ENCODE measurements around the gene IPO4. TPM values are rescaled to one million over a fixed set of nuclear protein-coding genes. Genes with fewer than 3 reads are reported as not detected.
A peak's percentile ranks its signal among the peaks of the same experiment; 100 is the strongest.

The IPO4 gene
- total and polyA plus RNA-seq, 10 of the 15 experiments (the other 5 are each of a cell fraction or from before 2014, with no cell fraction given), result 7.8 to 139 (median 37.6) TPM

- TF ChIP-seq, protein P1, sequence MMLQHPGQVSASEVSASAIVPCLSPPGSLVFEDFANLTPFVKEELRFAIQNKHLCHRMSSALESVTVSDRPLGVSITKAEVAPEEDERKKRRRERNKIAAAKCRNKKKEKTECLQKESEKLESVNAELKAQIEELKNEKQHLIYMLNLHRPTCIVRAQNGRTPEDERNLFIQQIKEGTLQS (IDR thresholded peaks at IDR 0.05; ENCODE audit: borderline replicate concordance, extremely low read depth, low read depth, low read length), result no peak
- no peak for TF ChIP-seq KLF5 (IDR thresholded peaks at IDR 0.05; ENCODE audit: partially characterized antibody)
- TF ChIP-seq TCF7 (IDR thresholded peaks at IDR 0.05; ENCODE audit: borderline replicate concordance), result no peak
- TF ChIP-seq ZBTB4 (CRISPR knock-in tag; IDR thresholded peaks at IDR 0.05), result no peak
- TF ChIP-seq, protein P2, sequence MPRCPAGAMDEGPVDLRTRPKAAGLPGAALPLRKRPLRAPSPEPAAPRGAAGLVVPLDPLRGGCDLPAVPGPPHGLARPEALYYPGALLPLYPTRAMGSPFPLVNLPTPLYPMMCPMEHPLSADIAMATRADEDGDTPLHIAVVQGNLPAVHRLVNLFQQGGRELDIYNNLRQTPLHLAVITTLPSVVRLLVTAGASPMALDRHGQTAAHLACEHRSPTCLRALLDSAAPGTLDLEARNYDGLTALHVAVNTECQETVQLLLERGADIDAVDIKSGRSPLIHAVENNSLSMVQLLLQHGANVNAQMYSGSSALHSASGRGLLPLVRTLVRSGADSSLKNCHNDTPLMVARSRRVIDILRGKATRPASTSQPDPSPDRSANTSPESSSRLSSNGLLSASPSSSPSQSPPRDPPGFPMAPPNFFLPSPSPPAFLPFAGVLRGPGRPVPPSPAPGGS (IDR thresholded peaks at IDR 0.05; ENCODE audit: borderline replicate concordance, insufficient read depth, low read depth, low read length, poor library complexity, severe bottlenecking), result no peak
- no peak for TF ChIP-seq HDAC2 (IDR thresholded peaks at IDR 0.05)
- no peak for TF ChIP-seq ZZZ3 (IDR thresholded peaks at IDR 0.05; ENCODE audit: control insufficient read depth, insufficient read length, low read depth)
- no peak for TF ChIP-seq WRNIP1 (IDR thresholded peaks at IDR 0.05; ENCODE audit: borderline replicate concordance, low read depth, low read length)
- 0 out of 2 replicates have a peak, but pooled peaks have one; percentile 28 for TF ChIP-seq NRF1 (conservative IDR thresholded peaks at IDR 0.05; ENCODE audit: low read depth, low read length)
- TF ChIP-seq RAD21 (IDR thresholded peaks at IDR 0.05; ENCODE audit: insufficient read depth, low read depth, low read length), result no peak
- TF ChIP-seq KDM1A (IDR thresholded peaks at IDR 0.05; ENCODE audit: borderline replicate concordance), result no peak
- no peak for TF ChIP-seq RFX5 (IDR thresholded peaks at IDR 0.05; ENCODE audit: low read depth, low read length)
- TF ChIP-seq CEBPB (IDR thresholded peaks at IDR 0.05; ENCODE audit: borderline replicate concordance in 1 of 2, low read depth in 2 of 2, low read length in 2 of 2), result no peak
- TF ChIP-seq ATF7 (IDR thresholded peaks at IDR 0.05; ENCODE audit: low read depth), result no peak
- no peak for TF ChIP-seq JUND (IDR thresholded peaks at IDR 0.05; ENCODE audit: low read depth, low read length)
- 0 out of 2 replicates have a peak, but pooled peaks have one; percentile 17 for TF ChIP-seq HCFC1 (IDR thresholded peaks at IDR 0.05; ENCODE audit: low read length)
- TF ChIP-seq, protein P3, sequence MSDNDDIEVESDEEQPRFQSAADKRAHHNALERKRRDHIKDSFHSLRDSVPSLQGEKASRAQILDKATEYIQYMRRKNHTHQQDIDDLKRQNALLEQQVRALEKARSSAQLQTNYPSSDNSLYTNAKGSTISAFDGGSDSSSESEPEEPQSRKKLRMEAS (IDR thresholded peaks at IDR 0.05; ENCODE audit: low read depth, low read length), result no peak
- no peak for TF ChIP-seq CREB1 (IDR thresholded peaks at IDR 0.05; ENCODE audit: low read depth)
- TF ChIP-seq NFYB (IDR thresholded peaks at IDR 0.05; ENCODE audit: insufficient read depth, low read depth, low read length), result no peak
- peak; percentile 91 for TF ChIP-seq DPF2 (IDR thresholded peaks at IDR 0.05)
- no peak for TF ChIP-seq RELB (IDR thresholded peaks at IDR 0.05; ENCODE audit: low read depth)
- TF ChIP-seq CREM (IDR thresholded peaks at IDR 0.05; ENCODE audit: low read depth), result no peak
- TF ChIP-seq IRF4 (IDR thresholded peaks at IDR 0.05; ENCODE audit: low read depth, low read length), result no peak
Measured at GRCh38 chr14:24135834-24136683, 52.6 kb downstream of the IPO4 start, which contains the start of gene PSME1 (continued).

All from GM12878 (cell line).